ENCODE data around the gene PPIF.

DNA sequence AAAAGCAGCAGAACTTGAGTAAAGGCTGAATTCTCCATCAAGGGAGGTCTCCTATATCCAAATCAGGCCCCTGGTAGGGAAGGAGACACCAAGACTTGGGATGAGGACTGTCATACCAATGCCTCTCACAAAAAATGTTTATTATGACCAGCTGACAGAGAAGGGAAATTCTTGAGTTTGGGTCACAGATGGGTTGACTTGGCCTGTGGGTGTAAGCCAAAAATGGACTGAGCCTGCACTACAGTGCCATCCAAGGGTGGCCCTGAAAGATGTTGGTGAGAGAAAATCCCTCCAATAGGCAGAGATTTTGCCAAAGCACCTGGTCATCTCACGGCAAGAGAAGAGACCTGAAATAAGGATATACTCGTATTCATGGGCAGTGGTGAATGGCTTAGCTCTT, 27.0 kb upstream of the PPIF start:
- TF ChIP-seq POLR2A (IDR thresholded peaks at IDR 0.05) (no peak), CTCF (IDR thresholded peaks at IDR 0.05) (no peak)

Data from esophagus squamous epithelium (tissue), 4 donors.